ENCODE measurements around the gene CCL25.

Gene CCL25

GRCh38 chr19:8039231-8039630, 13.3 kb upstream of the CCL25 start (continued):
- TF ChIP-seq, protein P1, sequence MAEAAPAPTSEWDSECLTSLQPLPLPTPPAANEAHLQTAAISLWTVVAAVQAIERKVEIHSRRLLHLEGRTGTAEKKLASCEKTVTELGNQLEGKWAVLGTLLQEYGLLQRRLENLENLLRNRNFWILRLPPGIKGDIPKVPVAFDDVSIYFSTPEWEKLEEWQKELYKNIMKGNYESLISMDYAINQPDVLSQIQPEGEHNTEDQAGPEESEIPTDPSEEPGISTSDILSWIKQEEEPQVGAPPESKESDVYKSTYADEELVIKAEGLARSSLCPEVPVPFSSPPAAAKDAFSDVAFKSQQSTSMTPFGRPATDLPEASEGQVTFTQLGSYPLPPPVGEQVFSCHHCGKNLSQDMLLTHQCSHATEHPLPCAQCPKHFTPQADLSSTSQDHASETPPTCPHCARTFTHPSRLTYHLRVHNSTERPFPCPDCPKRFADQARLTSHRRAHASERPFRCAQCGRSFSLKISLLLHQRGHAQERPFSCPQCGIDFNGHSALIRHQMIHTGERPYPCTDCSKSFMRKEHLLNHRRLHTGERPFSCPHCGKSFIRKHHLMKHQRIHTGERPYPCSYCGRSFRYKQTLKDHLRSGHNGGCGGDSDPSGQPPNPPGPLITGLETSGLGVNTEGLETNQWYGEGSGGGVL (tag by site-specific recombination; IDR thresholded peaks at IDR 0.05): no peak
- TF ChIP-seq FEZF1 (tag by site-specific recombination; IDR thresholded peaks at IDR 0.05) (no peak), ZNF146 (tag by site-specific recombination; IDR thresholded peaks at IDR 0.05) (no peak), ZNF211 (tag by site-specific recombination; IDR thresholded peaks at IDR 0.05; ENCODE audit: low read depth) (no peak), ZNF416 (tag by site-specific recombination; IDR thresholded peaks at IDR 0.05) (no peak), ZBTB11 (tag by site-specific recombination; conservative IDR thresholded peaks at IDR 0.05; ENCODE audit: low read depth) (peak; percentile 62), ZNF658 (tag by site-specific recombination; IDR thresholded peaks at IDR 0.05) (no peak), ZNF366 (tag by site-specific recombination; conservative IDR thresholded peaks at IDR 0.05) (no peak), ZNF654 (tag by site-specific recombination; IDR thresholded peaks at IDR 0.05; ENCODE audit: low read depth) (no peak; the same call in 1 of the 2 replicates), MYNN (tag by site-specific recombination; IDR thresholded peaks at IDR 0.05; ENCODE audit: borderline replicate concordance) (no peak), ZNF626 (tag by site-specific recombination; IDR thresholded peaks at IDR 0.05) (no peak), ZNF140 (tag by site-specific recombination; IDR thresholded peaks at IDR 0.05) (peak; percentile 50; the same call in 1 of the 2 replicates), ZNF404 (tag by site-specific recombination; IDR thresholded peaks at IDR 0.05) (no peak), ZNF571 (tag by site-specific recombination; IDR thresholded peaks at IDR 0.05) (no peak), ZNF623 (tag by site-specific recombination; IDR thresholded peaks at IDR 0.05) (peak; percentile 49), ZNF521 (tag by site-specific recombination; IDR thresholded peaks at IDR 0.05) (no peak), ZNF629 (tag by site-specific recombination; IDR thresholded peaks at IDR 0.05) (peak; percentile 17; the same call in 1 of the 2 replicates), ZNF311 (tag by site-specific recombination; IDR thresholded peaks at IDR 0.05; ENCODE audit: borderline replicate concordance) (no peak), ZNF473 (tag by site-specific recombination; IDR thresholded peaks at IDR 0.05) (no peak), ZNF600 (tag by site-specific recombination; IDR thresholded peaks at IDR 0.05) (no peak), ZNF184 (tag by site-specific recombination; IDR thresholded peaks at IDR 0.05) (no peak), MZF1 (tag by site-specific recombination; IDR thresholded peaks at IDR 0.05; ENCODE audit: borderline replicate concordance) (no peak), HOXD13 (CRISPR knock-in tag; IDR thresholded peaks at IDR 0.05; ENCODE audit: borderline replicate concordance) (no peak), ZNF510 (tag by site-specific recombination; IDR thresholded peaks at IDR 0.05; ENCODE audit: insufficient replicate concordance) (no peak), ZNF777 (tag by site-specific recombination; IDR thresholded peaks at IDR 0.05; ENCODE audit: borderline replicate concordance) (no peak), ZNF548 (tag by site-specific recombination; IDR thresholded peaks at IDR 0.05) (no peak), ZNF560 (tag by site-specific recombination; IDR thresholded peaks at IDR 0.05; ENCODE audit: borderline replicate concordance) (0 out of 2 replicates have a peak, but pooled peaks have one; percentile 14)
- TF ChIP-seq, protein P2, sequence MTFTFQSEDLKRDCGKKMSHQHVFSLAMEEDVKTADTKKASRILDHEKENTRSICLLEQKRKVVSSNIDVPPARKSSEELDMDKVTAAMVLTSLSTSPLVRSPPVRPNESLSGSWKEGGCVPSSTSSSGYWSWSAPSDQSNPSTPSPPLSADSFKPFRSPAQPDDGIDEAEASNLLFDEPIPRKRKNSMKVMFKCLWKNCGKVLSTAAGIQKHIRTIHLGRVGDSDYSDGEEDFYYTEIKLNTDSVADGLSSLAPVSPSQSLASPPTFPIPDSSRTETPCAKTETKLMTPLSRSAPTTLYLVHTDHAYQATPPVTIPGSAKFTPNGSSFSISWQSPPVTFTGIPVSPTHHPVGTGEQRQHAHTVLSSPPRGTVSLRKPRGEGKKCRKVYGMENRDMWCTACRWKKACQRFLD (tag by site-specific recombination; IDR thresholded peaks at IDR 0.05): no peak
- TF ChIP-seq, protein P3, sequence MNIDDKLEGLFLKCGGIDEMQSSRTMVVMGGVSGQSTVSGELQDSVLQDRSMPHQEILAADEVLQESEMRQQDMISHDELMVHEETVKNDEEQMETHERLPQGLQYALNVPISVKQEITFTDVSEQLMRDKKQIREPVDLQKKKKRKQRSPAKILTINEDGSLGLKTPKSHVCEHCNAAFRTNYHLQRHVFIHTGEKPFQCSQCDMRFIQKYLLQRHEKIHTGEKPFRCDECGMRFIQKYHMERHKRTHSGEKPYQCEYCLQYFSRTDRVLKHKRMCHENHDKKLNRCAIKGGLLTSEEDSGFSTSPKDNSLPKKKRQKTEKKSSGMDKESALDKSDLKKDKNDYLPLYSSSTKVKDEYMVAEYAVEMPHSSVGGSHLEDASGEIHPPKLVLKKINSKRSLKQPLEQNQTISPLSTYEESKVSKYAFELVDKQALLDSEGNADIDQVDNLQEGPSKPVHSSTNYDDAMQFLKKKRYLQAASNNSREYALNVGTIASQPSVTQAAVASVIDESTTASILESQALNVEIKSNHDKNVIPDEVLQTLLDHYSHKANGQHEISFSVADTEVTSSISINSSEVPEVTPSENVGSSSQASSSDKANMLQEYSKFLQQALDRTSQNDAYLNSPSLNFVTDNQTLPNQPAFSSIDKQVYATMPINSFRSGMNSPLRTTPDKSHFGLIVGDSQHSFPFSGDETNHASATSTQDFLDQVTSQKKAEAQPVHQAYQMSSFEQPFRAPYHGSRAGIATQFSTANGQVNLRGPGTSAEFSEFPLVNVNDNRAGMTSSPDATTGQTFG (tag by site-specific recombination; IDR thresholded peaks at IDR 0.05; ENCODE audit: borderline replicate concordance): no peak
- TF ChIP-seq, protein P4, sequence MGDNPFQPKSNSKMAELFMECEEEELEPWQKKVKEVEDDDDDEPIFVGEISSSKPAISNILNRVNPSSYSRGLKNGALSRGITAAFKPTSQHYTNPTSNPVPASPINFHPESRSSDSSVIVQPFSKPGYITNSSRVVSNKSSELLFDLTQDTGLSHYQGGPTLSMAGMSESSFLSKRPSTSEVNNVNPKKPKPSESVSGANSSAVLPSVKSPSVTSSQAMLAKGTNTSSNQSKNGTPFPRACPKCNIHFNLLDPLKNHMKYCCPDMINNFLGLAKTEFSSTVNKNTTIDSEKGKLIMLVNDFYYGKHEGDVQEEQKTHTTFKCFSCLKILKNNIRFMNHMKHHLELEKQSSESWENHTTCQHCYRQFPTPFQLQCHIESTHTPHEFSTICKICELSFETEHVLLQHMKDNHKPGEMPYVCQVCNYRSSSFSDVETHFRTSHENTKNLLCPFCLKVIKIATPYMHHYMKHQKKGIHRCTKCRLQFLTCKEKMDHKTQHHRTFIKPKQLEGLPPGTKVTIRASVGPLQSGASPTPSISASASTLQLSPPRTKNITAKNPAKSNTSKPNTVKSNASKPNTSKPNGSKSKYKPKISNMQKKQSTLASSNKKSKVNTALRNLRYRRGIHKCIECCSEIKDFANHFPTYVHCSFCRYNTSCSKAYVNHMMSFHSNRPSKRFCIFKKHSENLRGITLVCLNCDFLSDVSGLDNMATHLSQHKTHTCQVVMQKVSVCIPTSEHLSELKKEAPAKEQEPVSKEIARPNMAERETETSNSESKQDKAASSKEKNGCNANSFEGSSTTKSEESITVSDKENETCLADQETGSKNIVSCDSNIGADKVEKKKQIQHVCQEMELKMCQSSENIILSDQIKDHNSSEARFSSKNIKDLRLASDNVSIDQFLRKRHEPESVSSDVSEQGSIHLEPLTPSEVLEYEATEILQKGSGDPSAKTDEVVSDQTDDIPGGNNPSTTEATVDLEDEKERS (tag by site-specific recombination; IDR thresholded peaks at IDR 0.05): no peak

All from HEK293 (cell line).